DMS153 (cell line): ENCODE data around the gene IMP4.

Experiments
- DNase-seq: peaks from one replicate; lab custom pipeline; 2025; lab: John Stamatoyannopoulos, UW

Gene IMP4

DNA sequence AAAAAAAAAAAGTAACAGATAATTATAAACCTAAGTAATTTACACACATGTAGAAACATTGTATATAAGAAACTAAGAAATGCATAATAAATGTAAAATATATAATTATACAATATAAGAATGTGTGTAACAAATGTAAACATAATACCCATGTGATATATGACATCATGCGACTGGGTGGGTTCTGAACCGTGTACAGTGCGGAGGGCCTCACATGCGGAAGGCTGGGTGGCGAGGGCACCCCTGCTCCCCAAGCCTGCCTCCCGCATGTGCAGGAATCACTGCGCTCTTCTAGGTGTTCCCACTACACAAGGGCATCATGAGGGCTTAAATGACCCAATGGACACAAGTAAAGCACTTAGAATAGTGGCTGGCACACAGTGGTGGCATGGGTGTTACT lies 15.2 kb downstream of the IMP4 start:
- DNase-seq = no peak

- no peak for DNase-seq
Measured at GRCh38 chr2:130358420-130359350, 16.0 kb downstream of the IMP4 start.

DNA sequence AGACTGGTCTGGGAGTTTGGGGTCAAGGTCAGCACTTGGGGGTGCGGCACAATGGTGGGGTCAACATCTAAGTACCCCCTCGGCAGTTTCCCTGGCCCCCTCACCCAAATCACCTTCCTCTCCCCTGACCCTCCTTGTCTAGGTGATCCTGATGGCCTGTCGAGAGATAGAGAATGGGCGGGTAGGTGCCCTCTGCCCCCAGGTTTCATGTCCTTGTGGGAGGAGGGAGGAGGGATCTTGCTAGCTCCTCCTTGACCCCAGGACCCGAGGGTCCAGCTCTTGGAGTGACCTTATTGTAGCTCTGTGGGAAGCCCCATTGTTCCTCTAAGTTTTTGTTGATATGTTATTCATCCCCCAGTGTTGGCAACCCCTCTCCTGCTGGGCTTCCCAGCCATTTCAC lies 16.8 kb downstream of the IMP4 start:
- DNase-seq = no peak

DNA sequence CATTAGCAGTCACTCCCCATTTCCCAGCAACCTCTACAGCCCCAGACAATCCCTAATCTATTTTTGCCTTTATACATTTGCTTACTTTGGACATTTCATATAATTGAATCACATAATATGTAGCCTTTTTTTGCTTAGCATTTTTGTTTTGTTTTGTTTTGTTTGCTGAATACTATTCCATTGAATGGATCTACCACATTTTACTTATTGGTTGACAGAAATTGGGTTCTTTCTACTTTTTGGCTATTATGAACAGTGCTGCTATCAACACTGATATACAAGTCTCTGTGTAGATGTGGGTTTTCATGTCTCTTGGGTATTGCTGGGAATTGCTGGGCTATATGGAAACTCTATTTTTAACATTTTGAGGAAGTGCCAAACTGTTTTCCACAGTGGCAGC lies 20.8 kb downstream of the IMP4 start:
- no peak for DNase-seq

DNA sequence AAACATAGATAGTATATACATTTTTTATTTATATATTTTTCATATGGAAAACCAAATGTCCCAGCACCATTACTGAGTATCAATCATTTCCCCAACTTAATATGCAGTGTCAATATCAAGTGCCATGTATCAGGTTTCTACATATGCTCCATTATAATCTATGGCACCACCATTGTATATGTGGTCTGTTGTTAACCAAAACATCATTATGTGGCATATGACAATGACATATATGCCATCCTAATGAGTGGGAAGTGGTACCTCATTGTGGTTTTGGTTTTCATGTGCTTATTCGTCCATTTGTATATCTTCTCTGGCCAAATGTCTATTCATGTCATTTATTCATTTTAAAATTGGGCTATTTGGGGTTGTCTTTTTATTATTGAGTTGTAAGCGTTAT lies 22.4 kb downstream of the IMP4 start:
- DNase-seq = no peak

DNA sequence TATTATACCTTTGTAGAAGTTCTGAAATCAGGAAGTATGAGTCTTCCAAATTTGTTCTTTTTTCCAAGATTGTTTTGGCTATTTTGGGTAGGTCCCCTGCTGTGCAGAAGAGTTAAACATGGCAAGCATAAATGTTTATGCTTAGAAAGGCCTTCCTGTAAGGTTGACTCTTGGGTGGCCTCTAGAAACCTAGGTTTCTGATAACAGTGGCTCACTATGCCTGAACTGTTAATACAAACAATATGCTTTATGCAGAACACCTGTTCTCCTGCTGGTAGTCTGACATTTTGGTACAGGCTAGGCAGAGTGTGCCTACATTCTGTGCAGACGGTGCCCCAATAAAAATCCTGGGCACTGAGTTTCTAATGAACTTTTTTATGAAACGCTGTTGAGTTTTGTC lies 23.3 kb downstream of the IMP4 start:
- DNase-seq = no peak

GRCh38 chr2:130366720-130367119 lies 24.0 kb downstream of the IMP4 start:
- no peak for DNase-seq

- DNase-seq = no peak
Measured at GRCh38 chr2:130368786-130369185, 26.1 kb downstream of the IMP4 start.

- no peak for DNase-seq
Measured at GRCh38 chr2:130369311-130369964, 26.7 kb downstream of the IMP4 start.

GRCh38 chr2:130369965-130370341 lies 27.3 kb downstream of the IMP4 start:
- DNase-seq = no peak

DNA sequence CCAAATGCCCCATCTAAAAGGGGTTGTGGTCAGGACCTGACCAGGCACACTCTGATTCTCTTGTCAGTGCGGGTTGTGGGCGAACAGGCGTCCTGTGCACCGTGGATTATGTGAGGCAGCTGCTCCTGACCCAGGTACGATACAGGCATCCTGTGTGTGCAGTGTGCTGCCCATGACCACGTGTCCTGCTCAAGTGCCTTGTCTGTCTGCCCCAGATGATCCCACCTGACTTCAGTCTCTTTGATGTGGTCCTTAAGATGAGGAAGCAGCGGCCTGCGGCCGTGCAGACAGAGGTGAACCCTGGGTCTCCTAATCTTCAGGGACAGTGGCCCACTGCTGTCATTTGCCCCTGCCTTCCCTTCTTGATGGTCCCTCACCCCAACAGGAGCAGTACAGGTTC lies 27.8 kb downstream of the IMP4 start:
- no peak for DNase-seq

DNA sequence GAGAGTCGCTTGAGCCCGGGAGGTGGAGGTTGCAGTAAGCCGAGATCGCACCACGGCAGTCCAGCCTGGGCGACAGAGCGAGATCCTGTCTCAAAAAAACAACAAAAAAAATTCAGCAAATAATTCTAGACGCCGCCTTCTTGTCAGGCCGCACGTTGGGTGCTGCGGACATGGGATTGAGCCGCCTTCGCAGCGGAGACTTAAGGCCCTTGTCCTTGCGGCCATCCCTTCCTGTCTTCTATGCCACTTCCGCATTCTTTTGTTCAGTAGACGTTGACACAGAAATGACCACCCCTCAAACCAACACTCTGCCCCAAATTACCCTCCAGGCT lies 29.0 kb downstream of the IMP4 start:
- DNase-seq = peak; percentile 29

GRCh38 chr2:130372055-130372832 lies 29.5 kb downstream of the IMP4 start:
- DNase-seq = peak; percentile 73

DNA sequence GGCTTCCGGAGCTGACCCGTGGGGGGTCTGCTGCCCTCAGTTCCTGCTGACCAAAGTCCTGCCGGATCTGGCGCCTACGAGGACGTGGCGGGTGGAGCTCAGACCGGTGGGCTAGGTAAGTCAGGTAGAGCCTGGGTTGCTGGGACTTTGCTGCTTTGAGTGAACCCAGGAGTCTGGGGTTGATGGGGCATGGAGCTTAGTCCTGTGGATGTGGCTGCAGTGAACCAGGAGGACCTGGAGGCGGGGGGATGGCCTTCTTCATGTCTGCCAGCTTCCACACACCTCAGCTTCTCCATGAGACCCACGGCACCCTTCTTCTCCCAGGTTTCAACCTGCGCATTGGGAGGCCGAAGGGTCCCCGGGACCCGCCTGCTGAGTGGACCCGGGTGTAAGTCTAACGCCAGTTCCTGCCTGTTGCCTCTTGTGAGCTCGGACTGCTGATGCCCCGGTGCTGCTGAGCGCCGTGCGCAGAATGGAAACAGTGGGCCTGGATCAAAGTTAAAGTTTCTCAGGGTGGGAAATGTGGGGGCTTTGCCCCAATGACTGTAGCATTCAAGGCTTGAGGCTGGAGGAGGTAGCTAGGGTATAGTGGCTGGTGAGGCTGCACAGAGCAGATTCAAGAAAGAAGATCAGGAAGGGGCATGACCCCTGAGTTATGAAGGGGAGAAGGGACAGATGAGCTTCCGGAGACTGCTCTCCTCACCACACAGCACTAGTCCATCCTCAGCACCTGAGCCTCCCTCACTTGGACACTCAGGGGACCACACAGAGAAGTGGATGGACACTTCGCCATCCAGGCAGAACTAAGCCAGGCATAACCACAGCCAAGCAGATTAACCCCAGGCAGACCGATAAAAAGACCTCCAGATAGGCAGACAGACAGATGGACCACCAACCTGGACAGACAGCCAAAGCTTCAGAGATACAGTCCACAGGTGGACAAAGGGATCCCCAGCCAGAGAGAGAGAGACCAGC lies 30.4 kb downstream of the IMP4 start:
- DNase-seq = no peak

- no peak for DNase-seq
Measured at GRCh38 chr2:130373808-130374365, 31.2 kb downstream of the IMP4 start.

DNA sequence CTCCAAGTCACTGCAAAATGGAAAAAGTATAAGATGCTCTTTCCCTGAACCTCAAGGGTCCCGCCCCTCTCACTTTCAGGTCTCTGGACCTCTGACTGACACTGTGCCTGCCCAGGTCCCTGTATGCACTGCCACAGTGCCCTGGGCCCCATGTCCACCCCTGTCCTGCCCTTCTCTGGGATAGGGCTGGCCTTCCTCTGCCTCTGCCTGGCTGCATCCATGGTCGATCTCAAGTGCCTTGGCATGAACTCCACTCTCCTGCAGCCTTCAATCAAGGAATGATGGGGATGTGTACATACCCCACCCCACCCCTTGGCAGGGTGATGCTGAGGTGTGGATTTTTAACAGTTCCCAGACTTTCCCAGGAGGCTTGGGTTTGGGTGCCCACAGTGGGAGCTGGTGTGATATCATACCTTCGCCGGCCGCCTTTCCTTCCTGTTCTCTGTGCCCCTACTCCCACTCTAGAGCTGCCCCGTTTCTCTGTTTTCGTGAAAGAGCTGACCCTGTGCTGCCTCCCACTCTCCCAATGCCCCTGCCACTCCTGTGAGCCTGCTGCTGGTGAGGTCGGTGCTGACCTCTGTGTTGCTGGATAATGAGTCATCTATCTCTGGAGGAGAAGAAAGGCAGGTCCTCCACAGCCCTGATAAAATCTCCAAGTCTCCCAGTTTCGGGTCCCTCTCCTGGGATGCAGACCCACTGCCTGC lies 32.0 kb downstream of the IMP4 start:
- DNase-seq = no peak

- DNase-seq = no peak
Measured at GRCh38 chr2:130375291-130376266, 32.9 kb downstream of the IMP4 start.

- no peak for DNase-seq
Measured at GRCh38 chr2:130376433-130377293, 34.0 kb downstream of the IMP4 start.

DNA sequence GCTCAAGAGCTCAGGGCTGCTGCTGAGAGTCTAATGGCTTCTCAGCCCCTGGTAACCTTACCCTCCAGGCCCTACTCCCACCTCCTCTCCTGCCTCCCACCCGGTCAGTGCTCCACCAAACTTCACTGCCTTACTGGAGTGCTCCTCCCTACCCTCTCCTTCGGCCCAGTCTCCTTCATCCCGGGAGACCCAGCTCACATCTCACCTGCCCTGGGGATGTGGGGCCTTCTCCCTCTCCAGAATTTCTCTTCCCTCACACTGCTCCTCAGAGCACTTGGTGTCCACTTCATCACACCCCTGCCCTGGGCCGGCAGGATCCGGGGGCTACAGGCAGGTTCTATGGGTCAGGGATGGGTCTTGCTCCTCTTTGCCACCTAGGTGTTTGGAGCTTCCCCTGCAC lies 34.8 kb downstream of the IMP4 start:
- no peak for DNase-seq
